ENCODE data around the gene RXYLT1.

RXYLT1 gene

DNA sequence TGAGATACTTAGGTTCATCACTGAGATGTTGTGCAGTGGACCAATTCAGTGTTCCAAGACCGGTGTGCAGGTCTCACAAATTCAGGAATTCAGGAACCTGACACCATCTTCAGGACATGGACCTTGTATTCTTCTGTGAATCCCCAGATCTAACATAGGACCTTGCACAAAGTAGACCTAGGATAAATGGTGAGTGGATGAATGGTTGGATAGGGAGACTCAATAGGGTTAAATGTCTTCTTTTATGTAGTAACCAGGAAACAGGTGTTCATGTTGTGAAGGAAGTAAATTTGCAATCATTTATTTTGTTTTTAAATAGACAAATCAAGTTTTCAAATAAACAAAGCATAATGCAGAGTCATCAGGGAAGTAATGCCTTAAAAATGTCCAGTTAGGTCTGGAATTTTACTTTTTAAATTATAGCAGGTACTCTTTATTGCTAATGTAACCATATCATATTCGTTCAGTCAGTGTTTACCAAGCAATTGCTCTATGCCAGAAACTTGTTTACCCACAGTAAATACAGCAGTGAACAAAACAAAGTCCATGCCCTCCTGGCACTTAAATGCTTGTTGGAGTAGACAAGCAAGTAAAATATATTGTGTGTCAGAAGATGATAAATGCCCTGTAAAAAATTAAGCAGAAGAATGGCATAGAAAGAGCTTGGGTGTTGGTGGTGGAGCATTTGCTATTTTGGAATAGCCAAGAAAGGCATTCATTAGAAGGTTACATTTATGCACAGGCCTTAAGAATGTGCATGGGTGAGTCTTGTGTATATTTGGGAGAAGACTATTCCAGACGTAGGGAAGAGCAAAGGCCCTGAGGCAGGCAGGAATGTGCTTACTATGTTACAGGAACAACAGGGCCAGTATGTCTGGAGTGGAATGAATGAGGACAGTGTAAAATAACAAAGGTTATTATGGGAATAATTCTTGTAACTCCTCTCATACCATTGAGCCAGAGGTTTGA lies 26.3 kb downstream of the RXYLT1 start:
- TF ChIP-seq, protein P1, sequence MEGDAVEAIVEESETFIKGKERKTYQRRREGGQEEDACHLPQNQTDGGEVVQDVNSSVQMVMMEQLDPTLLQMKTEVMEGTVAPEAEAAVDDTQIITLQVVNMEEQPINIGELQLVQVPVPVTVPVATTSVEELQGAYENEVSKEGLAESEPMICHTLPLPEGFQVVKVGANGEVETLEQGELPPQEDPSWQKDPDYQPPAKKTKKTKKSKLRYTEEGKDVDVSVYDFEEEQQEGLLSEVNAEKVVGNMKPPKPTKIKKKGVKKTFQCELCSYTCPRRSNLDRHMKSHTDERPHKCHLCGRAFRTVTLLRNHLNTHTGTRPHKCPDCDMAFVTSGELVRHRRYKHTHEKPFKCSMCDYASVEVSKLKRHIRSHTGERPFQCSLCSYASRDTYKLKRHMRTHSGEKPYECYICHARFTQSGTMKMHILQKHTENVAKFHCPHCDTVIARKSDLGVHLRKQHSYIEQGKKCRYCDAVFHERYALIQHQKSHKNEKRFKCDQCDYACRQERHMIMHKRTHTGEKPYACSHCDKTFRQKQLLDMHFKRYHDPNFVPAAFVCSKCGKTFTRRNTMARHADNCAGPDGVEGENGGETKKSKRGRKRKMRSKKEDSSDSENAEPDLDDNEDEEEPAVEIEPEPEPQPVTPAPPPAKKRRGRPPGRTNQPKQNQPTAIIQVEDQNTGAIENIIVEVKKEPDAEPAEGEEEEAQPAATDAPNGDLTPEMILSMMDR (IDR thresholded peaks at IDR 0.05; ENCODE audit: insufficient read depth, low read depth, low read length, missing control alignments), result no peak
- H3K4me3 ChIP-seq (ENCODE audit: low read length), result no peak overlapping the region
- no peak for DNase-seq (ENCODE audit: low read depth)

DNA sequence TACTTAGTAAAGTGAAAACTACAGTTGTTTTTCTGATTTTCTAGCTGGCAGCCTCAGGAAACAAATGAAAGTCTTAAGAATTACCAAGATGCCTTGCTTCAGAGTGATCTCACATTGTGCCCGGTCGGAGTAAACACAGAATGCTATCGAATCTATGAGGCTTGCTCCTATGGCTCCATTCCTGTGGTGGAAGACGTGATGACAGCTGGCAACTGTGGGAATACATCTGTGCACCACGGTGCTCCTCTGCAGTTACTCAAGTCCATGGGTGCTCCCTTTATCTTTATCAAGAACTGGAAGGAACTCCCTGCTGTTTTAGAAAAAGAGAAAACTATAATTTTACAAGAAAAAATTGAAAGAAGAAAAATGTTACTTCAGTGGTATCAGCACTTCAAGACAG lies 28.9 kb downstream of the RXYLT1 start:
- TF ChIP-seq, protein P1 (IDR thresholded peaks at IDR 0.05; ENCODE audit: insufficient read depth, low read depth, low read length, missing control alignments), result no peak
- DNase-seq (ENCODE audit: low read depth), result no peak
- H3K4me3 ChIP-seq (ENCODE audit: low read length), result no peak overlapping the region

DNA sequence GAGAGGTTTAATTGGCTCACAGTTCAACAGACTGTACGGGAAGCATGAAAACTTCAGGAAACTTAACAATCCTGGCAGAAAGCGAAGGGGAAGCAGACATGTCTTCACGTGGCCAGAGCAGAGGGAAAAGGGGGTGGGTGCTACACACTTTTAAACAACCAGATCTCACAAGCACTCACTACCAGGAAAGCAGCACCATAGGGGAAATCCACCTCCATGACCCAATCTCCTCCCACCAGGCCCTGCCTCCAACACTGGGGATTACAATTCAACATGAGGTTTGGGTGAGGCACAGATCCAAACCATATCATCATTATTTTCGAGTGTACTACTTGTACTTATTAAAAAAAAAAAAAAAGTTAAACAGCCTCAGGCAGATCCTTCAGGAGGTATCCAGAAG lies 29.9 kb downstream of the RXYLT1 start:
- no peak overlapping the region for H3K4me3 ChIP-seq (ENCODE audit: low read length)
- no peak for DNase-seq (ENCODE audit: low read depth)
- TF ChIP-seq, protein P1 (IDR thresholded peaks at IDR 0.05; ENCODE audit: insufficient read depth, low read depth, low read length, missing control alignments), result no peak

DNA sequence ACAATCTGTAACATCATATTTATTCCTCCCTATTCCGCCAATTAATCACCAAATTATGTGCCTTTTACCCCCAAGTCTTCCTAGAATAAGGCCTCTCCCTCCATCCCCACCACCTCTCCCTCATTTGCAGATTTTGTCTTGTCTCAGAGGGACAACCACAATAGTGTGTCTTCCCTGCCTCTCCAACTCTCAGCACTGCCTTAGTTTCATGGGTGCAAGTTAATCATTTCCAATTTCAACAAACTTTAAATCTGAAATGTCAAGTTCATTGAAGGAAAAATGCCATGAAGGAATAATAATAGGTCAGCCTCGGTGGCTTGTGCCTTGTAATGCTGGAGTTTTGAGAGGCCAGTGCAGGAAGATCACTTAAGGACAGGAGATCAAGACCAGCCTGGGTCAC lies 31.6 kb downstream of the RXYLT1 start:
- DNase-seq (ENCODE audit: low read depth), result no peak
- TF ChIP-seq, protein P1 (IDR thresholded peaks at IDR 0.05; ENCODE audit: insufficient read depth, low read depth, low read length, missing control alignments), result no peak

DNA sequence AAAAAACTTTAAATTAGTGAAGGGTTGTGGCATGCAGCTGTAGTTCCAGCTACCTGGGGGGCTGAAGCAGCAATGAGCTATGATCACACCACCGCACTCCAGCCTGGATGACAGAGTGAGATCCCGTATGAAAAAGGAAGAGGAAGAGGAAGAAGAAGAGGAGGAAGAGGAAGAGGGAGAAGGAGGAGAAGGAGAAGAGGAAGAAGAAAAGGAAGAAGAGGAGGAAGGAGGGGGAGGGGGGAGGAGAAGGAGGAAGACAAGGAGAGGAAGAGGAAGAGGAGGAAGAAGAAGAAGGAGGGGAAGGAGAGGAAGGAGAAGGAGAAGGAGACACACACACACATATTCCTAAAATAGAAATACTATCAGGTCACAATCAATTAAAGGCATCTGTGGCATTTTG lies 32.0 kb downstream of the RXYLT1 start:
- no peak for DNase-seq (ENCODE audit: low read depth)
- TF ChIP-seq, protein P1 (IDR thresholded peaks at IDR 0.05; ENCODE audit: insufficient read depth, low read depth, low read length, missing control alignments), result no peak
- H3K4me3 ChIP-seq (ENCODE audit: low read length), result no peak overlapping the region

More for the DNA sequence above, 31.6 kb downstream of the RXYLT1 start:
- H3K4me3 ChIP-seq (ENCODE audit: low read length), result no peak overlapping the region

DNA sequence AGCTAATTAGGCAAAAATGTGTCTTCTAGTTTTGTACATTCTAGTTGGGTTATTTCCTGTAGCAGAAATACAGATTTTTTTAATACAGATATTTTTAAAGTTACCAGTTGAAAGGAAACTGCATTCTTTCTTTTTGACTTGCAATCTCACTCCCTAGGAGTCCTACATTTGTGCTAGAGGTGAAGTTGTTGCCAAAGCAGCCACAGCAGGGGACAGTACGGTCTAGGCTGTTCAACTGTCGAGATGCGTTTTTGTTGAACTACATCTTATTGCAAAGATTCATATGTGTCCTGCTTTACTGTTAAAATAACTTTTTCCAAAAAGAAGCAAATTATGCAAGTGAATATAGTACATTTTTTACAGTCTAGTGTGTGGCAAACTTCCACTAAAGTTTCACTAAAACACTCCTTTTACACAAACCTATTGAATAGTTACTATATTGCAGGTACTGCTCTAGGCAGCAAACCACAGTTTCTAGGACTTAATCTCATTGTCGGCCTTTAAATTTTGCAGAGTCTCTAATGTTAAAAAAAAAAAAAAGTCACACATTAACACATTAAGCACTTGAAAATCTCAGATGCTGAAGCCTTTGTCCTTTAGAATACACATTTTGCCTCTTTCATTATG lies 34.5 kb downstream of the RXYLT1 start:
- DNase-seq (ENCODE audit: low read depth), result no peak
- TF ChIP-seq, protein P1 (IDR thresholded peaks at IDR 0.05; ENCODE audit: insufficient read depth, low read depth, low read length, missing control alignments), result no peak
- H3K4me3 ChIP-seq (ENCODE audit: low read length), result no peak overlapping the region
